ENCODE results near the gene CCDC63.

CCDC63 gene

DNA sequence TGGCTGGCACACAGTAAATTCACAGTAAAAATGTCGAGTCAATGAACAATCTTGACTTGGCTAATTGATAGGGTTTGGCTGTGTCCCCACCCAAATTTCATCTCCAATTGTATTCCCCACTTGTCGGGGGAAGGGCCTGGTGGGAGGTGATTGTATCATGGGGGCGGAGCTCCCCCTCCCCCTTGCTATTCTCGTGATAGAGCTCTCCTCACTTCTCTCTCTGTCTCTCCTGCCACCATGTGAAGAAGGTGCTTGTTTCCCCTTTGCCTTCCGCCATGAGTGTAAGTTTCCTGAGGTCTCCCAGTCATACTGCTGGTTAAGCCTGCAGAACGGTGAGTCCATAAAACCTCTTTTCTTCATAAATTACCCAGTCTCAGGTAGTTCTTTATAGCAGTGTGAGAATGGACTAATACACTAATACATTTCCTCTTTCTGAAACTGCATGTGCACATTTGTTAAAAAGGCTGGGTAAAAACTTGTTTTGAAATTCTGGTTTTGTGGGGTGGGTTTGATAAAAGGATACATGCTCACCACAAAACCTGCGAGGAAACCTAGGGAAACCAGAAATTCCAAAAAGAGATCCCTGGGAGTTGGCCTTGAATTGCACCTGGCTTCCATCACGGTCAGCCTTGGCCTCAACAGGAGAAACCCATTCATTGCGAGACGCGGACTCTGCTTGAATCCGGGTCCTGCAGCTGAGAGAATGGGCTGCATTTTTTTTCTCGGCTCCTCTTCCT is 89.7 kb downstream of the CCDC63 start:
- no peaks in the 10 kb centered on the region for H3K36me3 ChIP-seq
- no peak for DNase-seq
- no peak overlapping the region for H3K4me3 ChIP-seq (ENCODE audit: low read depth, low read length)
- no peaks in the 10 kb centered on the region for H3K27me3 ChIP-seq (ENCODE audit: insufficient read depth, low read depth, severe bottlenecking)
- H3K27ac ChIP-seq: no peak overlapping the region
- TF ChIP-seq, protein P1, sequence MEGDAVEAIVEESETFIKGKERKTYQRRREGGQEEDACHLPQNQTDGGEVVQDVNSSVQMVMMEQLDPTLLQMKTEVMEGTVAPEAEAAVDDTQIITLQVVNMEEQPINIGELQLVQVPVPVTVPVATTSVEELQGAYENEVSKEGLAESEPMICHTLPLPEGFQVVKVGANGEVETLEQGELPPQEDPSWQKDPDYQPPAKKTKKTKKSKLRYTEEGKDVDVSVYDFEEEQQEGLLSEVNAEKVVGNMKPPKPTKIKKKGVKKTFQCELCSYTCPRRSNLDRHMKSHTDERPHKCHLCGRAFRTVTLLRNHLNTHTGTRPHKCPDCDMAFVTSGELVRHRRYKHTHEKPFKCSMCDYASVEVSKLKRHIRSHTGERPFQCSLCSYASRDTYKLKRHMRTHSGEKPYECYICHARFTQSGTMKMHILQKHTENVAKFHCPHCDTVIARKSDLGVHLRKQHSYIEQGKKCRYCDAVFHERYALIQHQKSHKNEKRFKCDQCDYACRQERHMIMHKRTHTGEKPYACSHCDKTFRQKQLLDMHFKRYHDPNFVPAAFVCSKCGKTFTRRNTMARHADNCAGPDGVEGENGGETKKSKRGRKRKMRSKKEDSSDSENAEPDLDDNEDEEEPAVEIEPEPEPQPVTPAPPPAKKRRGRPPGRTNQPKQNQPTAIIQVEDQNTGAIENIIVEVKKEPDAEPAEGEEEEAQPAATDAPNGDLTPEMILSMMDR (IDR thresholded peaks at IDR 0.05; ENCODE audit: low read depth, low read length): no peak
- peaks cover 3% of the 10 kb centered on the region for H3K9me3 ChIP-seq (ENCODE audit: severe bottlenecking)

DNA sequence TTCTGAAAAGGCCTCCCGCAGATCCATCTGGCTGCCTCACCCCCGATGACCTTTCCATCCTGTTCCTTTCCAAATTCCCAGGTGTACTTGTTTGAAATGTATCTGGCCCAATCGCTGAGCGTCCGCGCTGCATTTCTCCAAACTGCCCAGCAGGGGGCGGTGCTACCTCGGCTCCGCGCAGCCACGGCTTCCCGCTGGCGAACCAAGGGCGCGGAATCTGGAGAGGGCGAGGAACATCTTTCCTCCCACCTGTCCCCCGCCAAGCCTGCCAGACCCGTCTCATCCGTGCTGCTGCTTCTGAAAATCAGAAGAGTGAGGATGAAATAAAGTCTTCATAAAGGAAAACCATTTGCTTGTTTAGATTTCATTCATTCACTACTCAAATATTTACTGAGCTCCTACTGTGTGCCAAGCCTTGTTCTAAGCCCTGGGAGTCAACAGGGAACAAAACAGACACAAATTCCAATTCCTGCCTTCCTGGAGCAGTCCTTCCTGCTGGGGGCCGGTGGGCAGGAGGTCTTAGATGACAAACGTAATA is 90.4 kb downstream of the CCDC63 start:
- no peak overlapping the region for H3K4me3 ChIP-seq (ENCODE audit: low read depth, low read length)
- DNase-seq: peak; percentile 74

DNA sequence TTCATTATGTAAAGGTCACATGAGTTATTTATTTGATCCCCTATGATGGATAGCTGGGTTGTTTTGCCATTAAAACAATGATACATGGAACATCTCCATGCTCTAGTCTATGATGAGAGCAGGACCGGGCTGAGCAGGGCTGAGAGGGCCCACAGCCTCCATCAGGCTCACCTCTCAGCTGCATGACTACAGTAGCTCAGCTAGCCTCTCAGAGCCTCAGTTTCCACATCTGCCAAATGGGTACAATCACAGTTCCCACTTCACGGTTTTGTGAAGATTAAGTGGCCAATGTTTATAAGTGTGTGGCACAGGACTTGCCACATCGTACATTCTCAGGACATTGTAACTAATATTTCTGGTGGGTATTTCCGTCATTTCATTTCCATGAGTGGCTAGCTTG is 93.5 kb downstream of the CCDC63 start:
- Histone ChIP-seq H3K27me3 (ENCODE audit: insufficient read depth, low read depth, severe bottlenecking) (no peaks in the 10 kb centered on the region), H3K4me3 (ENCODE audit: low read depth, low read length) (no peak overlapping the region), H3K9me3 (ENCODE audit: severe bottlenecking) (peaks cover 3% of the 10 kb centered on the region), H3K27ac (no peak overlapping the region), H3K36me3 (no peaks in the 10 kb centered on the region)
- no peak for DNase-seq
- TF ChIP-seq, protein P1 (IDR thresholded peaks at IDR 0.05; ENCODE audit: low read depth, low read length): no peak

More for the DNA sequence above, 90.4 kb downstream of the CCDC63 start:
- Histone ChIP-seq H3K27ac (no peak overlapping the region), H3K9me3 (ENCODE audit: severe bottlenecking) (peaks cover 3% of the 10 kb centered on the region), H3K36me3 (no peaks in the 10 kb centered on the region), H3K27me3 (ENCODE audit: insufficient read depth, low read depth, severe bottlenecking) (no peaks in the 10 kb centered on the region)
- TF ChIP-seq, protein P1 (IDR thresholded peaks at IDR 0.05; ENCODE audit: low read depth, low read length): peak; percentile 91

GRCh38 chr12:110940933-110941332 is 94.1 kb downstream of the CCDC63 start:
- DNase-seq: no peak
- Histone ChIP-seq H3K4me3 (ENCODE audit: low read depth, low read length) (no peak overlapping the region), H3K9me3 (ENCODE audit: severe bottlenecking) (peaks cover 10% of the 10 kb centered on the region), H3K27me3 (ENCODE audit: insufficient read depth, low read depth, severe bottlenecking) (no peaks in the 10 kb centered on the region), H3K36me3 (no peaks in the 10 kb centered on the region), H3K27ac (no peak overlapping the region)
- TF ChIP-seq, protein P1 (IDR thresholded peaks at IDR 0.05; ENCODE audit: low read depth, low read length): no peak

- Histone ChIP-seq H3K27me3 (ENCODE audit: insufficient read depth, low read depth, severe bottlenecking) (no peaks in the 10 kb centered on the region), H3K27ac (no peak overlapping the region), H3K36me3 (no peaks in the 10 kb centered on the region), H3K4me3 (ENCODE audit: low read depth, low read length) (no peak overlapping the region), H3K9me3 (ENCODE audit: severe bottlenecking) (peaks cover 14% of the 10 kb centered on the region)
- no peak for DNase-seq
- TF ChIP-seq, protein P1 (IDR thresholded peaks at IDR 0.05; ENCODE audit: low read depth, low read length): no peak
These were observed 94.6 kb downstream of the CCDC63 start for GRCh38 chr12:110941391-110941790.
